ENCODE measurements around the gene CCDC124.
A peak's percentile ranks its signal among the peaks of the same experiment; 100 is the strongest.

DNA sequence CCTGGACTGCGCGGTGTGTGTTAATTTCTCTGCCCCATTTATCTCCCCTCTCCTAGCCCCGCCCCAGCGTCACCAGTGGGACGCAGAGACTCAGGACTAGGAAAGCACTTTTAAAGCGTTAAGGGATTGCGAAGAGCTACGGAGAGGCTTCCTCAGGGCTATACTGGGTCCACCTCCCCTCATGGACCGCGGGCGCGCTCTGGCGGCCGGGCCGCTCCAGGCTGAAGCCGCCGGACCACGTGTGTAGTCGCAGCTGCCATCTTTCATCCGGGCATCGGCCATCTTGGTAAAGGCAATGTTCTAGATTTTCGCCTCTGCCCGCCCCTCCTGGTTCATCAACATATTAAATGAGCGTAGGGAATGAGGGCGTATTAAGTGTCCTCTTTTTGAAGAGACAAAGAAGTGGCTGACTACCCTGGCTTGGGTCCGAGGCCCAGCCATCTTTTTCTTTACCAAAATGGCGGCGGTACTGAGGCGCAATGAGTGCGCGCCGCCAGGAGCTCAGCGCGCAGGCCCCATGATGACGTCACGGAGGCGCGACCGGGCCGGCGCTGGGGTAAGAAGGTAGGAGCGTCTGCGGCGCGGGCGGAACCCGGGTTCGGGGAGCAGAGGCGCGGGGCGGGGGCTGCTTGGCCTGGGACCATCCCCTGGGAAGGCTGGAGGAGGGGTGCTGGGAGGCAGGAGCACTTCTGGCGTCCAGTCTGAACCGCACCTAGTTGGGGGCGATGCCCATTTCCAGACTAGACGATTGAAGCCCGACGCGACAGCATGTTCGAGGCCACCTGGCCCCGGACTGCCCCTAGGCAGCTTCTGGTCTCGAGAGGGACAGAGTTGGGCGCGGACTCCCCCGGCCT is at the start of gene CCDC124:
- TF ChIP-seq, protein P1, sequence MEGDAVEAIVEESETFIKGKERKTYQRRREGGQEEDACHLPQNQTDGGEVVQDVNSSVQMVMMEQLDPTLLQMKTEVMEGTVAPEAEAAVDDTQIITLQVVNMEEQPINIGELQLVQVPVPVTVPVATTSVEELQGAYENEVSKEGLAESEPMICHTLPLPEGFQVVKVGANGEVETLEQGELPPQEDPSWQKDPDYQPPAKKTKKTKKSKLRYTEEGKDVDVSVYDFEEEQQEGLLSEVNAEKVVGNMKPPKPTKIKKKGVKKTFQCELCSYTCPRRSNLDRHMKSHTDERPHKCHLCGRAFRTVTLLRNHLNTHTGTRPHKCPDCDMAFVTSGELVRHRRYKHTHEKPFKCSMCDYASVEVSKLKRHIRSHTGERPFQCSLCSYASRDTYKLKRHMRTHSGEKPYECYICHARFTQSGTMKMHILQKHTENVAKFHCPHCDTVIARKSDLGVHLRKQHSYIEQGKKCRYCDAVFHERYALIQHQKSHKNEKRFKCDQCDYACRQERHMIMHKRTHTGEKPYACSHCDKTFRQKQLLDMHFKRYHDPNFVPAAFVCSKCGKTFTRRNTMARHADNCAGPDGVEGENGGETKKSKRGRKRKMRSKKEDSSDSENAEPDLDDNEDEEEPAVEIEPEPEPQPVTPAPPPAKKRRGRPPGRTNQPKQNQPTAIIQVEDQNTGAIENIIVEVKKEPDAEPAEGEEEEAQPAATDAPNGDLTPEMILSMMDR (IDR thresholded peaks at IDR 0.05) = peak in 2 of 3 donors; percentile 74 to 91
- TF ChIP-seq POLR2A (IDR thresholded peaks at IDR 0.05) (peak; percentile 85), POLR2AphosphoS5 (IDR thresholded peaks at IDR 0.05) (peak; percentile 88 to 98 (median 95))

All from breast epithelium (tissue), 3 donors.